HG02870 (cell line): ENCODE data around the gene ABHD12B.
A peak's percentile ranks its signal among the peaks of the same experiment; 100 is the strongest.
"Not testable (repeated sequence)": the region's sequence is repeated elsewhere in the genome, so short reads cannot be mapped to it uniquely, and the experiment has no call there.

Experiments used
- ATAC-seq: cut with Tn5 transposase; IDR thresholded peaks from one replicate; pipeline ENCODE4 v1.9.1; 2021; ENCODE audit warnings: mild to moderate bottlenecking, moderate library complexity; ENCODE audit not compliant: unreplicated experiment

The ABHD12B gene

DNA sequence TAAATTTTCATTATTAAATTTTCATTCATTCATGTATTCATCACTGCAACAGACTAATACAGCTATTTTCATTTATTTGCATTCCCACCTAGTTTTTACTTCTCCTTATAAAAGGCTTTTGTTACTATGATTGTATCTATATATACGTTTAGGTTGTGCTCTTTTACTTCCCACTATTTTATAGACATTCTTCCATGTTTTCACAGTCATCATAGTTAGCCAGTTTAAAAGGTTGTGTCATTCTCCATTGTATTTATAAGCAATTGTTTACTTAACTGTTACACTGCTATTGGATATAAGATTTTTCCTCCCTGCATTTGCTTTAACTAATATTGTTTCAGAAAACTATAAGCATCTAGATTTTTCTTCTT, 12.0 kb downstream of the ABHD12B start:
- no peak for ATAC-seq

DNA sequence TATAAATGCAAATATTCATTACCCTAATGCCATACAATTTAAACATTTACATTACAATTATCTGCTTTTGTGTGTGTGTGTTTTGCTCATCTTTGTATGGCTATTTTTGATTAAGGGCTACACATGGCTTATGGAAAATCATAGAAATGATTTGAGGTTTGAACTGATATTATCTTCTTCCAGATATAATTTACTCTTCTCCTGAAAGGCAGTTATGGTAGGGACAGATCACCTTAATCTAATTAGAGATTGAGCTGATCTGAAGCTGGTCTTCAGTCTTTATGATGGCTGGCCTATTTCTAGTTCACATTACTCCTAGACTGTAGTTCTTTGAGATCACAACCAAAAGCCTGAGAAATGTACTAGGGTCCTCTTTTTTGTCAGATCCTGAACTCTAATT, 15.6 kb downstream of the ABHD12B start:
- no peak for ATAC-seq

DNA sequence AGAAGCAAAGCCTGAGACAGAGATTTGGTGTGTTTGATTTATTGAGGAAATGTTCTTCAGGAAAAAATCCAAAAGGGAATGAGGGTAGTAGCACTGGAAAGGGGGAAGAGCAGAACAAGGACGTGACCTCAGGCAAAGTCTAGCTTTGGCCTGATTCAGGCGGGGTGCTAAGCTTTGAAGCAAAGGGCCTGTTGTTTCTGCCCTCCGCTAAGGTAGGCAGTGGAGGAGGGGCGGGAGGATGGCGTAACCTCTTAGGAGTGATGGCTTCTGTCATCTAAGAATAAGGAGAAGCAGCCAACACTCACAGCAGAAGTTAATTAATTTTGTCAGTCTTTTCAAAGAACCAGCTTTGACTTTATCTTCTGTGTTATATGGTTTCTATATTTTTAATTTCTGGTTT, 20.4 kb downstream of the ABHD12B start:
- ATAC-seq, result no peak

DNA sequence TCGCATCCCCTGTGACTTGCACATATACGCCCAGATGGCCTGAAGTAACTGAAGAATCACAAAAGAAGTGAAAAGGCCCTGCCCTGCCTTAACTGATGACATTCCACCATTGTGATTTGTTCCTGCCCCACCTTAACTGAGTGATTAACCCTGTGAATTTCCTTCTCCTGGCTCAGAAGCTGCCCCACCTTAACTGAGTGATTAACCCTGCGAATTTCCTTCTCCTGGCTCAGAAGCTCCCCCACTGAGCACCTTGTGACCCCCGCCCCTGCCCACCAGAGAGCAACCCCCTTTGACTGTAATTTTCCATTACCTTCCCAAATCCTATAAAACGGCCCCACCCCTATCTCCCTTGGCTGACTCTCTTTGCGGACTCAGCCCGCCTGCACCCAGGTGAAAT, 24.6 kb downstream of the ABHD12B start:
- ATAC-seq, result not testable (repeated sequence)

DNA sequence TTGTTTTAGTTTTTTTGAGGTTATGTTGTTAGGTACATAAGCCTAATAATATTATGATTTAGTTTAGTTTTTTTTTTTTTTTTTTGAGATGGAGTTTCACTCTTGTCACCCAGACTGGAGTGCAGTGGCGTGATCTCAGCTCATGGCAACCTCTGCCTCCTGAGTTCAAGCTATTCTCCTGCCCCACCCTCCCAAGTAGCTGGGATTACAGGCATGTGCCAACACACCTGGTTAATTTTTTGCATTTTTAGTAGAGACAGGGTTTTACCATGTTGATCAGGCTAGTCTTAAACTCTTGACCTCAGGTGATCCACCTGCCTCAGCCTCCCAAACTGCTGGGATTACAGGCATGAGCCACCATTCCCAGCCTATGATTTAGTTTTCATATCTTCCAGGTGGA, 25.2 kb downstream of the ABHD12B start:
- not testable (repeated sequence) for ATAC-seq

DNA sequence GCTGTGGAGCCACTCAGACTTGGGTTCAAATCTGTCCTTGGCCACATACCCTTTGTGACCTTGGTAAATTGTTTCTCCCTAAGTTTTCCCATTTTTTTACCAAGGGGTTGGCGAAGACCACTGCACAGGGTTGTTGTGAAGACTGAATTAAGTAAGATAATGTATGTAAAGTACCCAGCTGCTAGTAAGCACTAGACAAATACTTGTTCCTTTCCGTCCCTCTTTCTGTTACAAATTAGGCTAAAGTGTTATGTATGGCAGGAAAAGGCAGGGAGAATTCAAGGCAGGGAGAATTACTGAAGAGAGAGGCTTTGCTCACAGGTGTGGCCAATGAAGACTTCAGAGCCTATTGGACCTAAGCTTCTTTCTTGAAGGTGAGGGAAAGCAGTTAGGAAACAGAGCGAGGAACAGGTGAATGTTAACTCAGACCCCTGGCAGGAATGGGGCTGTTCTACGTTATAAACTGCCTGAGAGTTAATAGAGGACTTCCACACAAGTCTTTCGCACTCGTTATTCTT, 25.9 kb downstream of the ABHD12B start:
- no peak for ATAC-seq

DNA sequence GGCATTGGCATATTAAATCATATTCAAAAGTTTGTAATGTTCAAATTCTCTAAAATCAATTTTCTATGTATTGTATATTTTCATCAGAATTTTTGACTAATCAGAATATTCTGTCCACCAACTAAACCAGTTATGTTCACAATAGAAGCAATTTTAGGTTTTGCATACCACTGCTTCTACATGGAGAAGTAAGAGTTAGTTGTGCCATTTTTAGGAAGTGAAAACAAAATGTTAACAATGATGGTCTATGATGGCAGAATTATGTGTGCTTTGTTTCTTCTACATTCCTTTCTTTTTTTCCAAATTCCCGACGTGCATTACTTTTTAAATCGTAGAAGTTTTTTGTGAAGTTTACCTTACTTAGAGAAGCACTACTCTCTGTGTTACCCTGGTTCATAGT, 29.5 kb downstream of the ABHD12B start:
- ATAC-seq, result no peak

DNA sequence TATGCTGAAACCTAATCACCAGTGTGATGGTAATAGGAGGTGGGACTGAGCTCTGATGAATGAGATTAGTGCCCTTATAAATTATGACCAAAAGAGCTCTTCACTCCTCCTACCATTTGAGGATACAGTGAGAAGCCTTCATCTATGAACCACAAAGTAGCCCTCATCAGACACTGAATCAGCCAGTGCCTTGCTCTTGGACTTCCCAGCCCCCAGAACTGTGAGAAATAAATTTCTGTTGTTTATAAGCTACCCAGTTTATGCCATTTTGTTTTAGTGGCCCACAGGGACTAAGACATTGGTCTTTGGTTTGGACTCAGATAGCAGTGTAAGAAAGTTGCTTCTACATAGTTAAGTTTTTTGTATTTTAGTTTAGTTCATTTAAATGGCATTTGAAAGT, 32.9 kb downstream of the ABHD12B start:
- ATAC-seq, result no peak

DNA sequence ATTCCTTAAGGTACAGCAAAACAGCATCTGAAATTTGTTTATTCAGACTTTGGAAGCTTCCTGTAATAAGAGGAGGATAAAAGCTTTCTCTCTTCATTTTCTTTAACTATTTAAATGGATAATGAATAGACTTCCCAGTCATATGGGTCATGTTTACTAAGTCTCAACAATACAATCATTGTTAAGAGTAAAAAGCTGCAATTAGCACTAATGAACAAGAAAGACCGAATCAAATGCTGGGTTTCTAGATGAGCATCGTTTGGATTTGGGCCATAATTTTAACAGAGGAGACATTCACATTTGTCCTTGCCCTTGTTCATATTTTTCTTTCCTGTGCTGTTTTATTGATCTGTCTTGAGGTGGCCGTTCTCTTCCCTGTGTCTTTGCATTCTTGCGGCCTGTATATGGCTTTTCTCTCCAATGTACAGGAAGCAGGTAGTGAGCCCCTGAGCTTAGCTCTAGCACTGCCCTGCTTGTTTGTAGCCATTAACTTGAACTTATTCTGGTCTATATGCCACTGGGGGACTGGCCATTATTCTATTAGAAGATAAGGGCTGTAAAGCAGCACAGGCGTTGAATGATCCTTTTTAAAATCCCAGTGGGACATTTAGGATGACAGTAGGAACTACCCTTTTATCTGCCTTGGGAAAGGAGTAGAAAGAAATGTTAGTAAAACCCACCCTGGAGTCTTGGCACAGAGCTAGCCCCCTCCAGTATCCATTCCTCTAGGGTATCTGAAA, 34.6 kb downstream of the ABHD12B start:
- no peak for ATAC-seq

DNA sequence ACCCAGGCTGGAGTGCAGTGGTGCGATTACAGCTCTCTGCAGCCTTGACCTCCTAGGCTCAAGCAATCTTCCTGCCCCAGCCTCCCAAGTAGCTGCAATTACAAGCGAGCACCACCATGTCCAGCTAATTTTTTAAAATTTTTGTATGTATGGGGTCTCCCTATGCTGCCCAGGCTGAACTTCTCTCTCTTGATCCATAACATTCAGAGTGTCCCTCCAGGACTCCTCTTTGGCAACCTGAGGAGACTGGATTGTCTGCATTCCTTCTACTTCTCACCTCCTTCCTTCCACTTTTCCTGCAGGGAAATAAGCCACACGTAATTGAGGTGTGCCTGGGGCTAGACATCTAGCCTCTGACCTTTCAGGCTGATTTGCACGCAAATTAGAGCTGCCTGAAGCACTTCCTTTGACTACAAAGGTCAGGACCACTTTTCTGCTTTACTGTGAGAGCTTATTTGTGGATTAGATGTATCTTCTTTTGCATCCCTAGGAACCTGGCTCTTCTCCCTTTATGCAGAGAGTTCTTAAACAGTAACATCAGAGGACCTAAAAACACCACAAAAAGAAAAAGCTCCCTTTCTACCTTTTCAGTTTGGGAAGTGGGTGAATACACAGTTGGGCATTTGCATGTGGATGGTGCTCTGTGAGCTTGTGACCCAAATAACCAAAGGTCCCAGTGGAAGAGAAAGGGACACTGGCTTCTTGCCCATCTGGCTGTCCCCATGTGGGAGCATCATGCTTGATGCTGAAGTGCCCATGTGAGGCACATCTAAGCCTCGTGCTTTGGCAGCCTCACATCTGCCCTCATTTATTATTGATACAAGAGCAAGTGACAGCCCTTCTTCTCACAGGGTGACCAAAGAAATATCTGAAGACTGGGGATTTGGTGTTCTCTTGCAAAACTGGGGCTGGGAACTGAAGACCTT, 38.9 kb downstream of the ABHD12B start:
- ATAC-seq, result no peak

DNA sequence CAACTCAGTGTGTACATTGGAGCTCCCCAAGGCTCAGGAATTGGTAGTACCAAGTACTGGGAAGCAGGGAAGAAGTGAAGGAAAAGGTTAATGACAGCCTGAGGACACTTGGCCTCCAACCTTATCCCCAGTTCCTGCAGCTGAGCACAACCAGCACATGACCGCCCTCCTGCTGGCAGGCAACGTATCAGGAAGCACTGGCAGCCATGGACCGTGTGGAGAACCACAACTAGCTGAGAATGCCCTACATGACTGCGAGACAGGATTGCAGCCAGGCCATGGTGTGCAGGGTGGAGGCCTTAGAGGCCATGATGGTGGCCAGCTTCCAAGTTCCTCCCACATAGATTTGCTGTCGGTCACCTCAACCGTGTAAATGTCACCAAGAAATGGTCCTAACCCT, 45.6 kb downstream of the ABHD12B start:
- no peak for ATAC-seq

DNA sequence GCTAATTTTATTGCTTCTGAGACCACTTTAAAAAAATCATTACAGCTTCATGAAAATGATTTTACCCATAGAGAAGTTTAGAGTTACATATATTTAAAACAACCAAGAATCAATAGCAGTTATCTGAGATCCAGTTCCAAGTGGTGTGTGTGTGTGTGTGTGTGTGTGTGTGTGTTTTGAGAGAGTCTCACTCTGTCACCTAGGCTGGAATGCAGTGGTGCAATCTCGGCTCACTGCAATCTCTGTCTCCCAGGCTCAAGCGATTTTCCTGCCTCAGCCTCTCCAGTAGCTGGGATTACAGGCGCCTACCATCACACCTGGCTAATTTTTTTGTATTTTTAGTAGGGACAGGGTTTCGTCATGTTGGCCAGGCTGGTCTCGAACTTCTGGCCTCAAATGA, 47.7 kb downstream of the ABHD12B start:
- ATAC-seq, result not testable (repeated sequence)

DNA sequence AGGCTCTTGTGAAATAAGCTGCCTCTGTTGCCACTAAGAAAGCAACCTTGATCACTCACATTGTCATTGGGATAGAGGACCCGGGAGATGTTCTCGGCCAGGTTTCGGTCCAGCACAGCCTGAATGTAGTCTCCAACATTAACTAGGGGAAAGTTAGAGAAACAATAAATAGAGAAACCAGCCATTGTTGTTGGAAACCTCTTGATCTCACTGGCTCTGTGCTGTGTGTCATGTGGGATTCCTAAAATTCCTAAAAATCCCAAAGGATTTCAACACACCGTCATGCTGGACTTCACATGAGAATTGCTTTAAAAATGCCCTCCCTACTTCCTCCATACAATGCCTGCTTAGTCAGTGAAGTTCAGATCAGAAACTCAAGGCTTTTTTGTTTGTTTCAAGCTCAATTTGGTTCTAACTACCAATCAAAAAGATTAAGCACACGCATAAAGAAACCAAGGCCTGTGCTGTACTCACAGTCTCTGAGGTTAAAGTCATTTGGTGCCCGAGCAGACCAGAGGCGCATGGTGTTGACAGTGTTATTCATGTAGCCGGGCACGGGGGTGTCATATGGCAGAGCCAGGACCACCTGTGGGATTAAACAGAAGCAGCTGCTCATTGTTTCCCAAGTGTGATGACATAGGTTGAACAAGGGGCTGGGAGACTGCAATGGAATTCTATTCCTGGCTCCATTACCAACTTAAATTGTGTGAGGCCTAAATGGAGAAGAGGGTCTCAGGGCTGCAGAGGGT, 48.8 kb downstream of the ABHD12B start:
- no peak for ATAC-seq

DNA sequence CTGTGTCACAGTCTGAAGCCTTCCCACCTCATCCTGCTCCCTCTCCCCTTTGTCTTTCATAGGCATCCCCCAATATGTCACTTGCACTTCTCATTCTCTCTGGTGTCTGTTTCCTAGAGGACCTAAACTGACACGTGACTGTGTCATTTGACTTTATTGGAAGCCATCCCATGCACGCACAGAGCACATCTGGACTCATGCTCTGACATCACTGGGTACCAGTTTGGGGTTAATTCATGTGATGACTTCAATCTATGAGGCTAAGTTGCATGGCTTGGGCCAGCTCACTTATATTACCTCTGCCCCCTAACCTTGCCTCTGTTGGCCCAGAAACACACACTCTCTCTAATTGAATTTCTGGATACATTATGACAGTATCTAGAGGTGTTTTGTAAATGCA, 51.0 kb downstream of the ABHD12B start:
- ATAC-seq, result no peak

DNA sequence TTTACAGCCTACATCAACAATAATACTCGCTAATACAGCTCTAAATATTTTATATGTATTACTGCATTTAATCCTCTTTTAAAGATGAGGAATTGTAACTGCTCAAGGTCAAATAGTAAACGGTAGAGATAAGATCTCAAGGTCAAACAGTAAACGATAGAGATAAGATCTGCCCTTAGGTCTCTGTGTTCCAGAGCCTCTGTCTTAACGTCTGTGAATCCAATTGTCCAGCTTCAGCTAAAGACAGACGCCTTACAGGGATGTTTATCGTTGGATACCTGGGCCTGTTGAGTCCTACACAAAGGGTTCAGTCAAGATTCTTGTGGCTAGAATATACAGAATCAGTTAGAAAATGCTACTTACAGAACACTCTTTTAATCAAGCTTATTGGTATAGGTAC, 52.4 kb downstream of the ABHD12B start:
- no peak for ATAC-seq

DNA sequence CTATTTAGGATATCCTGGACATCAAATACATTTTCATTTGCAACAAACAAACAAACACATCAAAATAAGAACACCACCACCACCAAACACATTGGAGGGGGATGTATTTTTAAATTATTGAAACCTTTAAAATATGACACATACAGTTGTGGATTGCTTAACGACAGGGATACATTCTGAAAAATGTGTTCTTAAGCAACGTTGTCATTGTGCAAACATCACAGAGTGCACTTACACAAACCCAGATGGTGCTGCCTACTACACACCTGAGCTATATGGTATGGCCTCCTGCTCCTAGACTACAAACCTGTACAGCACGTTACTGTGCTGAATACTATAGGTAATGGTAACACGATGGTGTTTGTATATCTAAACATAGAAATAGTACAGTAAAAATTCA, 53.0 kb downstream of the ABHD12B start:
- no peak for ATAC-seq

DNA sequence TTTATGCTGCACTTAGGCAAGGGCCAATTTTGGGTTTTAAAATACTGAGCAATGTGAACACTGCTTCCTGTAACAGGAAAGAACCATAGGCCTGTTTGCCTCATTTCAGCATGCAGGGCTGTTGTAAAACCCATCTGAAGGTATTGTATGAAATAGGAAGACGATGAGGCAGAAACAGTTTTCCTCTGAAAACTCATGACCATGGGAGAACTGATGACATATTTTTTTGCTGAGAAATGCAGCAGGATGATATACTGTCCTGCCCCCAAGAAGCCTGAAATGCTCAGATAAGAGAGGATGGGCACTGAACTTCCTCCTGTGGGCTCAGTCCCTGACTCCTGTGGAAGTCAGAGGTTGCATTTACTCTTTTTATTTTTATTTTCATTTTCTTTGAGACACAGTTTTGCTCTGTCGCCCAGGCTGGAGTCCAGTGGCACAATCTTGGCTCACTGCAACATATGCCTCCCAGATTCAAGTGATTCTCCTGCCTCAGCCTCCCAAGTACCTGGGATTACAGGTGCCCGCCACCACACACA, 55.1 kb downstream of the ABHD12B start:
- ATAC-seq, result no peak

DNA sequence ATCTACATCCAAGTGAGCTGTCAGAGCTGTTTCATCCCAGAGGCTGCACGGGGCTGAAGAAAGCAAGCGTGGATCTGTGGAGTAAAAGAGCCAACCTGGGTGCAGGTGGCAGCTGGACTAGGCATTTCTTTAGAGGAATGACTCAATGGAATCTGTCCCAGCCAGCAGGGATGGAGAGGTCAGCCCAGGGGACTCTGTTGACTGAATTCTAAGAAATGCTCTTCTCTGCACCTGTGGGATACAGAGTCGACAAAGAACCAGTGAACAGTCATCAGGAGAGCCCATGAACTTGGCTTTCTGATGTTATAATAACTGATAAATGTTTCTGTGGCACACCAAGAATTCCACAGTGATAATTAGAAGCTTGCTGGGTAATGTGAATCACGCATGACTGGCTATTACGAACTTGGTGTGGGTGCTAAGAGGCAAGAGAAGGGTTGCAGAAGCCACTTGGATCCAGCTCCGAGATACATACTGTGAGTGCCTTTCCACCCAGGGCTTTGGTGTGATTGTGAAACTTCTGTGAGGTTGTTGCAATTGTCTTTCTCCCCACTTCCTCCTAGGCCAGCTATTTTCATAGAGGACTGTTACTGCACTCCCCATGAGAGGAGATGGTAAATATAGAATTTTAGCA, 56.3 kb downstream of the ABHD12B start:
- peak; percentile 53 for ATAC-seq

DNA sequence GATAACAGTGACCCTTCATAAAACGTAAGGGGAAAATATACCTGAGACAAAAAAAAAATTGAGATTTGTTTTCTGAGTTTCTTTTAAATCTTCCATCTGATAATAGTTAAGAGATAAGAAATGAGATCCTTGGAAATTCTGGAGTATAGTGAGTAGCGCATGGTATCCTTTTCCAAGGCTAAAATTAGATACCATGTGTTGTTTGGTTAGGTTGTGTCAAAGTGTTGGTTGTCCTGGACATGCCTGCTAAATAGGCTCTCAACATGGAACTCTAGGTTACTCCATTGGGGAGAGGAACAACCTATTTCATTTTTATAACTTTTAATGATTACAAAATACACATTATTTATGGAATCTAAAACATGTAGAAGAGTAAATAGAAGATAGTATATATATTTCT, 57.7 kb downstream of the ABHD12B start:
- ATAC-seq, result no peak

DNA sequence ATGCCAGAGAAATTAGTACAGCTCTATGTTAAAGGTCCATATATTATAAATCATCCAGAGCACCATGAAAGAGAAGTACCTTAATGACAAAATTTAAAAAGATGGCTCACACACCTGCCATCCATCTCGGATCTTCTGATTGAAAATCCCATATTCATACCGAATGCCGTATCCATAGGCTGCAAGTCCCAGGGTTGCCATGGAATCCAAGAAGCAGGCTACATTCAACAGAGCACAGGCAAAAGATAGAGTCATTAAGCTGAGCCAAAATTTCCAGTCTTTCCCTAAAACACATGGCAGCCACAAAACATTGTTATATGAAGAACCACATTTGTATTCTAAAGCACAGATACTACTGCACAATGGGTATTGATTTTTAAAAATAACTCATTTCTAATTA, 59.7 kb downstream of the ABHD12B start:
- ATAC-seq, result no peak

DNA sequence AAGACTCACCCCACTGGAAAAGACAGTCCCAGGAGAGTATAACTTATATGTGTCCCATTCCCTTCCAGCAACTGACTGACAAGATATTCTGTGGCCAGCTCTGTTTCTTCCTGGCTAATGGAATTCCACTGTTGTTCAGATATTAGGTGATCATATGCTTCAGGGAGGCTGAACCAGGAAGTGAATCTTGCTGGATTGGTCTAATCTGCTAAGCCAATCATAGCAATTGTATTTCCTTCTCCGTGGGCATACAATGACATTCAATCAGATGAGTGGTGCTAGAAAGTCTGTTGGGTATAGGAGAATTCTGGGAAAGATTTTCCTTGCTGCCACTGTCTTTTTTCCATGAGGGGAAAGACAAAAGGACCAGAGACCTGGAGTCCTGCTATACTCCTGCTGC, 60.3 kb downstream of the ABHD12B start:
- ATAC-seq, result no peak
